ENCODE results near the gene CDC42EP4.

CDC42EP4 gene

GRCh38 chr17:73249700-73250099 is 62.1 kb downstream of the CDC42EP4 start:
- no peak for DNase-seq (ENCODE audit: low read depth)
- no peak overlapping the region for H3K4me3 ChIP-seq (ENCODE audit: low read depth, low read length)
- TF ChIP-seq CTCF (IDR thresholded peaks at IDR 0.05; ENCODE audit: low read depth, low read length, missing control alignments) = no peak
- in situ Hi-C loops (cut with HindIII; ENCODE audit: low sequenced_read_pairs) = no loop called here

- in situ Hi-C loops (cut with HindIII; ENCODE audit: low sequenced_read_pairs) = no loop called here
- no peak for TF ChIP-seq CTCF (IDR thresholded peaks at IDR 0.05; ENCODE audit: low read depth, low read length, missing control alignments)
- no peak for DNase-seq (ENCODE audit: low read depth)
- H3K4me3 ChIP-seq (ENCODE audit: low read depth, low read length) = no peak overlapping the region
Measured at GRCh38 chr17:73248532-73248931, 63.3 kb downstream of the CDC42EP4 start.

DNA sequence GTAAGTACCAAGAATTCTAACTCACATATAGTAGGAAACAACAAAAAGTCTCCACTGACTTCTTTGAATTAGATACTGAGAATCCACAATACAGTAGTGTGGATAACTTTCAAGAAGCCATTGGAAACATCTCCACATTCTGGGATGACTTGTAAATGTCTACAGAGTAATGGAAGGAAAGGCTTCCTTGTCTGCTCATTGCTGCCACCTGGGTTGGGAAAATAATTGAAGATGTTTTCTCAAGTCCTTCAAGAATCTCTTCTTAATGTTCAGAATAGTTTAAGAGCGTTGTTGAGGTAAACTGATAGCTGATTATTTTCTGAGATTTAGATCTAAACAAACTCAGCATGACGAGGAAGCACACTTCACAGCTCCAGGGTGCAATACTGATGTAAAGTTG is 64.1 kb downstream of the CDC42EP4 start:
- in situ Hi-C loops (cut with HindIII; ENCODE audit: low sequenced_read_pairs) = no loop called here
- TF ChIP-seq CTCF (IDR thresholded peaks at IDR 0.05; ENCODE audit: low read depth, low read length, missing control alignments) = peak; percentile 26
- DNase-seq (ENCODE audit: low read depth) = no peak
- no peak overlapping the region for H3K4me3 ChIP-seq (ENCODE audit: low read depth, low read length)

DNA sequence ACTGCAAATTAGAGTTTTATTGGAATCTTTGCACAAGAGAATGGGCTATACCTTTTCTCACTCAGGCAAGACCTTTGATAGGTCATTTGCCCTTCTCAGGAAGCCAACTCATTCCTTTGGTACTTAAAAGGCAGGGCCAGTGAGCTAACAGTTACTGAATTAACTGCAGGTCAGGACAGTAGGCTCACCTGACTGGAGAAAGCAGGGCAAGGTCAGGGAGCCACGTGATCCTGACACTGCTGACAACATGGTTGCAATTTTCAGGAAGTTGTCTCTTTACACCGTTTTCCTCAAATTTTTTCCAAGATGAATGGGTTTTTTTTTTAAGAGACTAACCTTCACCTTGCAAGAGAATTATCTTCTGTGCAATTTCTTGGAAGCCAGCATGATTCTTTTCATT is 71.2 kb downstream of the CDC42EP4 start:
- in situ Hi-C loops (cut with HindIII; ENCODE audit: low sequenced_read_pairs) = no loop called here

GRCh38 chr17:73237714-73238113 is 74.1 kb downstream of the CDC42EP4 start:
- H3K4me3 ChIP-seq (ENCODE audit: low read depth, low read length) = no peak overlapping the region
- in situ Hi-C loops (cut with HindIII; ENCODE audit: low sequenced_read_pairs) = no loop called here
- TF ChIP-seq CTCF (IDR thresholded peaks at IDR 0.05; ENCODE audit: low read depth, low read length, missing control alignments) = no peak
- DNase-seq (ENCODE audit: low read depth) = no peak

More for the DNA sequence above, 71.2 kb downstream of the CDC42EP4 start:
- no peak overlapping the region for H3K4me3 ChIP-seq (ENCODE audit: low read depth, low read length)
- TF ChIP-seq CTCF (IDR thresholded peaks at IDR 0.05; ENCODE audit: low read depth, low read length, missing control alignments) = no peak
- no peak for DNase-seq (ENCODE audit: low read depth)

GRCh38 chr17:73234736-73235135 is 77.1 kb downstream of the CDC42EP4 start:
- no peak for DNase-seq (ENCODE audit: low read depth)
- in situ Hi-C loops (cut with HindIII; ENCODE audit: low sequenced_read_pairs) = no loop called here
- no peak overlapping the region for H3K4me3 ChIP-seq (ENCODE audit: low read depth, low read length)
- no peak for TF ChIP-seq CTCF (IDR thresholded peaks at IDR 0.05; ENCODE audit: low read depth, low read length, missing control alignments)

Measured in astrocyte of the cerebellum (primary cell).